Activated naive CD4-positive, alpha-beta T cell (primary cell): ENCODE measurements around the gene YWHAB.
A peak's percentile ranks its signal among the peaks of the same experiment; 100 is the strongest.
"Not testable (repeated sequence)": the region's sequence is repeated elsewhere in the genome, so short reads cannot be mapped to it uniquely, and the experiment has no call there.

ENCODE experiments used
- DNase-seq, 4 experiments: peaks; one replicate each; lab custom pipeline; 2025; lab: John Stamatoyannopoulos, UW

YWHAB gene

GRCh38 chr20:44866703-44867335 lies 18.7 kb upstream of the YWHAB start:
- DNase-seq, result no peak

- DNase-seq, result no peak
Measured at GRCh38 chr20:44869471-44869870, 16.0 kb upstream of the YWHAB start.

GRCh38 chr20:44882360-44882759 lies 3.1 kb upstream of the YWHAB start:
- DNase-seq, result not testable (repeated sequence)

- no peak for DNase-seq
Measured at GRCh38 chr20:44883214-44883902, 2.1 kb upstream of the YWHAB start.

GRCh38 chr20:44884907-44885391 lies 556 bp upstream of the YWHAB start:
- no peak for DNase-seq

GRCh38 chr20:44886266-44886651 lies 754 bp downstream of the YWHAB start:
- no peak for DNase-seq

- DNase-seq, result no peak
Measured at GRCh38 chr20:44886828-44887227, 1.3 kb downstream of the YWHAB start.

- no peak for DNase-seq
Measured at GRCh38 chr20:44887466-44887865, 2.0 kb downstream of the YWHAB start.

- DNase-seq, result no peak
Measured at GRCh38 chr20:44888226-44889103, 3.0 kb downstream of the YWHAB start.

- no peak for DNase-seq
Measured at GRCh38 chr20:44891826-44892225, 6.3 kb downstream of the YWHAB start.

- DNase-seq, result no peak
Measured at GRCh38 chr20:44894959-44895358, 9.5 kb downstream of the YWHAB start.

- DNase-seq, result no peak
Measured at GRCh38 chr20:44896583-44896982, 11.1 kb downstream of the YWHAB start.

GRCh38 chr20:44897133-44897532 lies 11.6 kb downstream of the YWHAB start:
- no peak for DNase-seq

- DNase-seq, result no peak
Measured at GRCh38 chr20:44900231-44900854, 14.8 kb downstream of the YWHAB start.

- DNase-seq, result no peak
Measured at GRCh38 chr20:44901974-44902373, 16.5 kb downstream of the YWHAB start.

GRCh38 chr20:44904377-44904776 lies 18.9 kb downstream of the YWHAB start:
- DNase-seq, result no peak

GRCh38 chr20:44908987-44909871 lies 23.7 kb downstream of the YWHAB start:
- no peak for DNase-seq

GRCh38 chr20:44909872-44910689 lies 24.6 kb downstream of the YWHAB start, which contains the start of gene PABPC1L:
PABPC1L (plus strand) TSS chr20:44910060; CDS start chr20:44910144, 84 bp downstream.
- peak; percentile 22 to 72 (median 38) for DNase-seq

GRCh38 chr20:44910690-44911262 lies 25.3 kb downstream of the YWHAB start:
- no peak for DNase-seq
